Type B pancreatic cell (in vitro differentiated cells): ENCODE data around the gene LMX1A. TPM values are rescaled to one million over a fixed set of nuclear protein-coding genes. Genes with fewer than 3 reads are reported as not detected.
A peak's percentile ranks its signal among the peaks of the same experiment; 100 is the strongest.

ENCODE experiments used
- DNase-seq: peaks from one replicate; pipeline ENCODE4 v3.0.0; 2021; ENCODE audit warnings: mixed read lengths; ENCODE audit not compliant: unreplicated experiment; ENCODE audit errors: extremely low spot score
- H3K27ac Mint-ChIP-seq: 2 replicates; pipeline ENCODE4 v1.8.0; 2021; ENCODE audit warnings: mild to moderate bottlenecking, mixed read lengths
- H3K27me3 Mint-ChIP-seq: 2 replicates; pipeline ENCODE4 v1.8.0; 2021; ENCODE audit warnings: mixed read lengths
- H3K36me3 Mint-ChIP-seq: 2 replicates; pipeline ENCODE4 v1.8.0; 2021; ENCODE audit warnings: mixed read lengths
- H3K4me1 Mint-ChIP-seq: one replicate; pipeline ENCODE4 v1.8.0; 2021; ENCODE audit warnings: mixed read lengths; ENCODE audit not compliant: unreplicated experiment
- H3K4me3 Mint-ChIP-seq: 2 replicates; pipeline ENCODE4 v1.8.0; 2021; ENCODE audit warnings: mild to moderate bottlenecking, mixed read lengths
- H3K9me3 Mint-ChIP-seq: 2 replicates; pipeline ENCODE4 v1.8.0; 2021; ENCODE audit warnings: mixed read lengths
- total RNA-seq: library from RNA; stranded (reverse); gene quantifications from 2 replicates; pipeline ENCODE4 v1.2.1, GENCODE V29; 2021; ENCODE audit warnings: low replicate concordance
- TF ChIP-seq, protein P1 (sequence below): fragments of 200-600 bp; sonication (generic); conservative IDR thresholded peaks from 2 replicates; pipeline ENCODE4 v1.5.0; 2021; ENCODE audit warnings: antibody characterized with exemption, mild to moderate bottlenecking

The LMX1A gene
- total RNA-seq, 1 donor from 2014 or later: 34.4 TPM

DNA sequence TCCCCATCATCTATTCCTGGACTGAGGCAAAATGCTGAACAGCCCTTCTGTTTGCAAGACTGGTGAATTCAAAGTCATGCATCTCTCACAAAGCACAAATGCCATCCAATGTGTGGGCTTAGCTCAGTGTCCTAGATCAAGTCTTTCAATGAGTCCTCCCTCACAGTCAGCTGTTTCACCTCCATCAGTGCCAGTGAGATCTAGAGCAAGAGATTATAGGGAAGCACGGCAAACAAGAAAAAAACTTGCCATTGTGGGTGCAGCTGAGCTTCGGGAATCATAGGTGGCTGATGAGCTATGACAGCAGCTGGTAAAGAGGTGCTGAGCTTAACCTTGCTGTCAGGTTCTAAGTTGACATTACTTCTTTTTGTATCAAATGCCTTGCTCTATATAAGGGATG is 130.2 kb downstream of the LMX1A start:
- Mint-ChIP-seq H3K36me3 (no peaks in the 10 kb centered on the region), H3K27me3 (peaks cover 25% of the 10 kb centered on the region), H3K9me3 (no peaks in the 10 kb centered on the region), H3K27ac (no peak overlapping the region), H3K4me1 (peaks cover 9% of the 10 kb centered on the region), H3K4me3 (no peak overlapping the region)
- DNase-seq: no peak
- TF ChIP-seq, protein P1, sequence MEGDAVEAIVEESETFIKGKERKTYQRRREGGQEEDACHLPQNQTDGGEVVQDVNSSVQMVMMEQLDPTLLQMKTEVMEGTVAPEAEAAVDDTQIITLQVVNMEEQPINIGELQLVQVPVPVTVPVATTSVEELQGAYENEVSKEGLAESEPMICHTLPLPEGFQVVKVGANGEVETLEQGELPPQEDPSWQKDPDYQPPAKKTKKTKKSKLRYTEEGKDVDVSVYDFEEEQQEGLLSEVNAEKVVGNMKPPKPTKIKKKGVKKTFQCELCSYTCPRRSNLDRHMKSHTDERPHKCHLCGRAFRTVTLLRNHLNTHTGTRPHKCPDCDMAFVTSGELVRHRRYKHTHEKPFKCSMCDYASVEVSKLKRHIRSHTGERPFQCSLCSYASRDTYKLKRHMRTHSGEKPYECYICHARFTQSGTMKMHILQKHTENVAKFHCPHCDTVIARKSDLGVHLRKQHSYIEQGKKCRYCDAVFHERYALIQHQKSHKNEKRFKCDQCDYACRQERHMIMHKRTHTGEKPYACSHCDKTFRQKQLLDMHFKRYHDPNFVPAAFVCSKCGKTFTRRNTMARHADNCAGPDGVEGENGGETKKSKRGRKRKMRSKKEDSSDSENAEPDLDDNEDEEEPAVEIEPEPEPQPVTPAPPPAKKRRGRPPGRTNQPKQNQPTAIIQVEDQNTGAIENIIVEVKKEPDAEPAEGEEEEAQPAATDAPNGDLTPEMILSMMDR: no peak

DNA sequence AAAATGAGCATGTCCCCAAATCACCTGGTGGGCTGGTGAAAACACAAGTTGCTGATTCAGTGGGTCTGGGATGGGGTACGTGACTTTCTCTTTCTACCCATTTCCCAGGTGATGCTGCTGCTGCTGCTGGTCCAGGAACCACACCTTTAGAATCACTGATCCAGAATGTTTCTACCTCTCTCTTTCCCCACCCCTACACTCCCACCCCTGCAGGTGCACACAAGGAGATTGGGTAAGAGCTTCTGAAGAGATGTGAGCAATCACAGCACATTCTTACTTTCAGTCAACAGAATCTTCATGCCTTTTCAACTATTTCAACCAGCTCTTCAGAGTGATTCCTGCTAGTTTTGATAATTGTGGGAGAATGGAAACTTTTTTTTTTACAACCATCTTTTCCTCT is 130.9 kb downstream of the LMX1A start:
- peaks cover 14% of the 10 kb centered on the region for H3K4me1 Mint-ChIP-seq
- no peak for DNase-seq
- H3K36me3 Mint-ChIP-seq: no peaks in the 10 kb centered on the region
- no peak overlapping the region for H3K27ac Mint-ChIP-seq
- no peak overlapping the region for H3K4me3 Mint-ChIP-seq
- H3K27me3 Mint-ChIP-seq: peaks cover 25% of the 10 kb centered on the region
- TF ChIP-seq, protein P1: no peak
- no peaks in the 10 kb centered on the region for H3K9me3 Mint-ChIP-seq

DNA sequence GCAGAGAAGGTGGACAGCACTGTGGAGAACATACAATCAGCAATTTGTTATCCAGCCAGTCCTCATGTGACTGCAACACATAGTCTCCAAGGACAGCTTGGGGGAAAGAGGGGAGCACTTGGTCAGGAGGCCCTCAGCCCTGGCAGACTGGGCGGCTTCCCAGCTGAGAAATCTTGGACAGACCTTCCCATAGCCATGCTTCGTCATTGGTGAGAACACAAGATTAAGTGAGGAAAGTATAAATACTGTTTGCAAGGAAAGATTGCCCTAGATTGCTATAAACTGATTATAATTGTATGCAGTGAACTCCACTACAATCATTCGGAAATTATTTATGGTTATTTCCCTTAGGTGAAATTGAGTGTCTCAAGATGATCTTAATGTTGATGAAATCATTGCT is 131.5 kb downstream of the LMX1A start:
- Mint-ChIP-seq H3K4me3 (no peak overlapping the region), H3K4me1 (peaks cover 18% of the 10 kb centered on the region), H3K27ac (no peak overlapping the region), H3K9me3 (no peaks in the 10 kb centered on the region), H3K36me3 (no peaks in the 10 kb centered on the region), H3K27me3 (peaks cover 25% of the 10 kb centered on the region)
- TF ChIP-seq, protein P1: no peak
- no peak for DNase-seq

DNA sequence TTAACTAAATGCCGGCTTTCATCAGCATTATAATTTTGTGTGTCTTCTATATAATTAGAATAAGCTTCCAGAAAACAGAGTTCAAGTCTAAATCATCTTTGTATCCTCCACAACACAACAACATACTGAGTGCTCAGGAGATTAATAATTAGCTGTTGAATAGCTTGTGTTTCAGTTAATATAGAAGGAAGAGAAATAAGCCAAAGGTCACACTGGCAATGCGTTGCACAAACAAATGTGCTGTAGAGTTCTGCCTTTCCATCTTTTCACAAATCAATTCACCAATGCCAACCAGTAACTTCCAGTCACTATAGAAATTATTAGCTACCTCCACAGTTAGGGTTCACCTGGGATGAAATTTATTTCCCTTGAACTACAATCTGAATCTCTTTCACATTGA is 132.0 kb downstream of the LMX1A start:
- peaks cover 23% of the 10 kb centered on the region for H3K4me1 Mint-ChIP-seq
- TF ChIP-seq, protein P1: no peak
- no peaks in the 10 kb centered on the region for H3K9me3 Mint-ChIP-seq

DNA sequence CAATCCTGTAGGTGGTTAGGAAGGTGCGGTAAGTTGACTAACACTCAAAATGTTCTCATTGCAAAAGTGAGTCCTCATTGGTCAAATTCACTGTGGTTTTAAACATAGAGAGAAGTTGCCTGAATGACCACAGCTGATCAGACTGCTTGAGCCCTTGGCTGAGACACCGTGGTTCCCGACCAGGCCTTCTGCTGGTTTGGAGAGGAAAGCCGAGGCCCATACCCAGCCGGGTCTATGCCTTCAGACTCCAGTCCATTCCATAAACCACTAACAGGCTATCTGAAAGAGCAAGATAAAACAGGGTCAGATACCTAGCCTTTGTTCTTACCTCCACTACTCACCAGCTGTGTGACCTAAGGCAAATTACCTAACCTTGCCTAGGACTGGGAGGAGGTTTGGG is 133.9 kb downstream of the LMX1A start:
- H3K4me3 Mint-ChIP-seq: no peak overlapping the region
- H3K9me3 Mint-ChIP-seq: no peaks in the 10 kb centered on the region
- H3K27ac Mint-ChIP-seq: no peak overlapping the region
- H3K4me1 Mint-ChIP-seq: peaks cover 42% of the 10 kb centered on the region
- peaks cover 22% of the 10 kb centered on the region for H3K27me3 Mint-ChIP-seq
- no peak for DNase-seq
- TF ChIP-seq, protein P1: no peak
- no peaks in the 10 kb centered on the region for H3K36me3 Mint-ChIP-seq

More for the DNA sequence above, 132.0 kb downstream of the LMX1A start:
- no peak overlapping the region for H3K27ac Mint-ChIP-seq
- DNase-seq: no peak
- no peak overlapping the region for H3K4me3 Mint-ChIP-seq
- no peaks in the 10 kb centered on the region for H3K36me3 Mint-ChIP-seq
- peaks cover 26% of the 10 kb centered on the region for H3K27me3 Mint-ChIP-seq

DNA sequence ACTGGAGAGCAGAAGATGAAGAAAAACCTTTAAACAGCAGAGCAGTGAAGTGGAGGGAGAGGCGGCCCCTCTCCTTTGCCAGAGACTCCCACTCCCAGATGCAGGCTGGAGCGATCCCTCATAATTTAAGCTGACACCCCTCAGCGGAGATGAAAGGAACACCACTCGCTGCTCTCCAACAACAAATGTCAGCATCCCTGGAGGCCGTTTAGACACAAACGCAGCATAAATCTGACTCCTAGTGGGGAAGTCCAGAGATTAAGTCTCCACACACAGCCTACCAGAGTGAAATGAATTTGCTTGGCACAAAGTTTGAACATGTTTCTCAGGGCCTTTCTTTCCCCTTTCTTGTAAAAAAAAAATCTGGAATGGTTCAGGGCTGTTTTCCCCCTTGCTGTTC is 137.8 kb downstream of the LMX1A start:
- DNase-seq: no peak
- Mint-ChIP-seq H3K4me3 (peak overlapping the region; percentile 37), H3K36me3 (no peaks in the 10 kb centered on the region), H3K27me3 (peaks cover 22% of the 10 kb centered on the region), H3K4me1 (peaks cover 51% of the 10 kb centered on the region), H3K27ac (no peak overlapping the region), H3K9me3 (no peaks in the 10 kb centered on the region)
- TF ChIP-seq, protein P1: no peak
